Peyer's patch (tissue), 4 donors: ENCODE measurements around the gene TRIB2.

Source experiments
- CTCF ChIP-seq, 6 experiments: fragments of 450-650 bp in 4 of 6; fragments of 200-600 bp in 2 of 6; sonication (generic) in 1 of 6; IDR thresholded peaks; one replicate each; pipeline ENCODE4 v1.5.1; 2017 to 2019; ENCODE audit warnings: antibody characterized with exemption in 6 of 6, mild to moderate bottlenecking in 3 of 6, moderate library complexity in 1 of 6
- POLR2A ChIP-seq, 2 donors: fragments of 450-650 bp; IDR thresholded peaks; one replicate each; pipeline ENCODE4 v1.5.1; 2017; ENCODE audit warnings: antibody characterized with exemption in 2 of 2, mild to moderate bottlenecking in 2 of 2, moderate library complexity in 2 of 2

DNA sequence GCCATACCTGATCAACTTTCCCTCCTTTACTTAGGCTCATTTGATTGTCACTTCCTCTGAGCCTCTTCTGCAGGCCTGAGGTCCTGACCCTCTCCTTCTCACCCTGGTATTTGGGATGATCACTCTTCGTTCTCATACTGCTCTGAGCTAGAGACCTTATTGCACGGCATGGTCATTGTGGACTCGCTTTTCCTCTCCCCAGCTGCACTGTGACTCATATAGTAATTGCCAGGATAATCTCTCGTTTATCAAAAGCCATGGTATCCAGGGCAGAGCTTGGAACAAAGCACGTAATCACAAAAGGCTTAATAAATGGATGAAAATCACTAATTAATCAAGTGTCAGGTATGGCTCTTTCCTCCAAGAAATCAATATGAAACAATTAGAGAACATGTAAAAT lies 40.9 kb upstream of the TRIB2 start:
- no peak for TF ChIP-seq CTCF (IDR thresholded peaks at IDR 0.05)
- no peak for TF ChIP-seq POLR2A (IDR thresholded peaks at IDR 0.05)
